ENCODE data around the gene PIGQ.

Gene PIGQ

GRCh38 chr16:569445-570254, at the start of gene PIGQ:
TSS of gene PIGQ (plus strand) at chr16:569968. CDS start at chr16:574075, 4,107 bp downstream.
- H3K27ac ChIP-seq = peak within 1 kb of the TSS; percentile 56 to 93 (median 87)
- H3K4me3 ChIP-seq = peak within 1 kb of the TSS; percentile 72 to 98 (median 95)

- H3K4me3 ChIP-seq = no peak overlapping the region
- H3K27ac ChIP-seq = peak overlapping the region in 2 of 21 experiments; percentile 1 to 10
These were observed 48.9 kb upstream of the PIGQ start for GRCh38 chr16:520847-521246.

GRCh38 chr16:521381-522210, 48.2 kb upstream of the PIGQ start:
- peak overlapping the region in 3 of 21 experiments; percentile 1 to 57 (median 10) for H3K27ac ChIP-seq
- H3K4me3 ChIP-seq = no peak overlapping the region

GRCh38 chr16:522320-523096, 47.3 kb upstream of the PIGQ start:
- no peak overlapping the region for H3K27ac ChIP-seq
- no peak overlapping the region for H3K4me3 ChIP-seq

GRCh38 chr16:523097-523741, 46.5 kb upstream of the PIGQ start:
- Histone ChIP-seq H3K27ac (peak overlapping the region in 1 of 21 experiments; percentile 4), H3K4me3 (no peak overlapping the region)

DNA sequence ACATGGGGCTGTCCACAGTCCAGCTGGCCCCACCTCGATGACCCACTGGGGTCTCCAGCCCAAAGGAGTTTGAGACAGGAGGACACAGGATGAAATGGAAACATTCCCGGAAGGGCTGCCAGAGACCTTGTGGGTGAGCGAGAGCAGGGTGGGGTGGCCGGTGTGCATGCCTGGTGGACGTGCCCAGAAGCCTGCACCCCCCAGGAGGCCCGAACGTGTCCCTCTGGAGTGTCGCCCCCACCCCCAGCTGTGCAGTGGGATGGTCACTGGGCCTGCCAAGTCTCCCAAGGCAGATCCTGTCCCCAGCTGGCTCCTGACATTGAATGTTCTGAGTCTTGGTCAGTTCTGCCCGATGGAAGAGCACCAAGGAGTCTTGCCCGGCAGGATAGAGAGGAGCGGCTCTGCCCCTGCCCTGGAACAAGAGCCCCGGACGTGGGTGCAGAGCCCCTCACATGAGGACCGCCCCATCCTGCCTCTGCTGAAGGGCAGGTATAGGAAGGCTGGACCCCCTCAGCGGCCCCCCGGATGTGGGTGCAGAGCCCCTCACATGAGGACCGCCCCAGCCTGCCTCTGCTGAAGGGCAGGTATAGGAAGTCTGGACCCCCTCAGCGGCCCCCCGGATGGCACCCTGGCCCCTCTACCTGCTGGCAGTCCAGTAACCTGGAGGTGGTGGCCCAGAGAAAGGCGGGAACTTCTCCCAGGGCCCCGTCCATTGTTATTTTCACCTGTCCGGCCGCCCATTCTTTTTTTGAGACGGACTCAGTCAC, 45.3 kb upstream of the PIGQ start:
- peak overlapping the region in 7 of 21 experiments; percentile 1 to 98 (median 97) for H3K27ac ChIP-seq
- no peak overlapping the region for H3K4me3 ChIP-seq

DNA sequence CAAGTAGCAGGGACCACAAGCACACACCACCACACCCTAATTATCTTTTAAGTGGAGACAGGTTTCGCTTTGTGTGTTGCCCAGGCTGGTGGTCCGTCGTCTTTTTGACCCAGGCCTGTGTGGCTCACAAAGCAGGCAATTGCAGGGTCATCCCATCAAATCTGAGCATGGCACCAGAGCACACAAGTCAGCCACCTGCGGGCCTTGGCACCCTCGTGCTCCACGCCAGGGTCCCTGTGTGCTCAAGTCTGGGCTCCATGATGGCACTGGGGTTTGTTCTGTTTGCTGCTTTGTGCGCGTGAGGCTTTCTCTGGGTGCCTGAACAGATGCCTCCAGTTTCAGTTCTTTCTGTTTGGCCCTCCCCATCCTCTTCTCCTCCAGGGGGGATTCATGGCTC, 44.6 kb upstream of the PIGQ start:
- peak overlapping the region in 14 of 21 experiments; percentile 1 to 100 (median 97) for H3K27ac ChIP-seq
- H3K4me3 ChIP-seq = no peak overlapping the region

- peak overlapping the region in 6 of 7 experiments; percentile 56 to 87 (median 78) for H3K4me3 ChIP-seq
- peak overlapping the region in 20 of 21 experiments; percentile 47 to 100 (median 97) for H3K27ac ChIP-seq
These were observed 44.1 kb upstream of the PIGQ start for GRCh38 chr16:525520-526180.

GRCh38 chr16:526181-527014, 43.4 kb upstream of the PIGQ start:
- Histone ChIP-seq H3K4me3 (peak overlapping the region; percentile 56 to 87 (median 79)), H3K27ac (peak overlapping the region; percentile 79 to 100 (median 97))

GRCh38 chr16:527015-527903, 42.5 kb upstream of the PIGQ start, which contains the start of gene CAPN15:
TSS of gene CAPN15 (plus strand) at chr16:527712. CDS start at chr16:546839, 19,127 bp downstream.
- Histone ChIP-seq H3K27ac (peak within 1 kb of the TSS; percentile 83 to 100 (median 97)), H3K4me3 (peak within 1 kb of the TSS; percentile 60 to 87 (median 79))

DNA sequence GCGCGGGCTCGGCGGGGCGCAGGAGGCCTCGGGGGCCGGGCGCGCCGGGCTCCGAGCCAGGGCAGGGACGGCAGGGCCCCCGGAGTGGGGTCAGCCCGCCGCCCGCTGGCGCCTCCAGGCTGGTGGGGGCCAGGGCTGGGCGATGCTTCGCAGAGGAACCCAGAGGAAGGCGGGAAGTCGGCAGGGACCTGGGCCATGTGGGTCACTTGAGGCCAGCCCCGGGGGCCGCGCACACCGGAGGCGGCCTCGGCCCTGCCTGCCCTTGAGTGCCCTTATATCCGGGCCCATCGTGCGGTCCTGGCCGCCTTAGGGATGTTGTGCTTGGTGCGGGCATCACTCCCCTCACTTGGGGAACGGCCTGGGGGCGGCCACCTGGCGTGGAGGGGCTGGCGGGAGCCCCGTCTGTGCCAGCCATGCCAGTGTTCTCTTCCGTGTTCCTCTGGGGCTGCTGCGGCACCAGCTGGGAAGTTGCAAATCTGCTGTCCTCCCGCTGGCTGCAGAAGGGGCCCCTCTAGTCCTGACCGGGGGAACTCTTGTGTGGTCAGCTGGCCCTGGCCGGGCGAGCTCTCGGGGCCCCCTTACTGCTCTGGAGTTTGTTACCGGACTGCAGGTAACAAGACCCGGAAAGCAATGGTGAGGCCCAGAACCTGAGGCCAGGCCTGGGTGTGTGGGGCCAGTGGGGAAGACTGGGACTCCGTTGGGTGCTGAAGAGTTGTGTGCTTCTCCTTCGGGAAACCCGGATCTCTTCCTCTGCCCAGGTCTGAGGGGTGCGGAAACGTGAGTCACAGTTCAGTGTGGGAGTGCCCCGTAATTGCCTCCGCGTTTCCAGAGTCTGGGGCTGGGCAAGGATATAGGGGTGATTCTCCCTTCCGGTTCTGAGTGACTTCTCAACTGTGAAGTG, 41.4 kb upstream of the PIGQ start:
- Histone ChIP-seq H3K27ac (peak overlapping the region; percentile 69 to 98 (median 91)), H3K4me3 (peak overlapping the region; percentile 43 to 87 (median 76))

GRCh38 chr16:529012-529575, 40.7 kb upstream of the PIGQ start:
- Histone ChIP-seq H3K4me3 (peak overlapping the region; percentile 43 to 87 (median 76)), H3K27ac (peak overlapping the region in 20 of 21 experiments; percentile 69 to 98 (median 92))

DNA sequence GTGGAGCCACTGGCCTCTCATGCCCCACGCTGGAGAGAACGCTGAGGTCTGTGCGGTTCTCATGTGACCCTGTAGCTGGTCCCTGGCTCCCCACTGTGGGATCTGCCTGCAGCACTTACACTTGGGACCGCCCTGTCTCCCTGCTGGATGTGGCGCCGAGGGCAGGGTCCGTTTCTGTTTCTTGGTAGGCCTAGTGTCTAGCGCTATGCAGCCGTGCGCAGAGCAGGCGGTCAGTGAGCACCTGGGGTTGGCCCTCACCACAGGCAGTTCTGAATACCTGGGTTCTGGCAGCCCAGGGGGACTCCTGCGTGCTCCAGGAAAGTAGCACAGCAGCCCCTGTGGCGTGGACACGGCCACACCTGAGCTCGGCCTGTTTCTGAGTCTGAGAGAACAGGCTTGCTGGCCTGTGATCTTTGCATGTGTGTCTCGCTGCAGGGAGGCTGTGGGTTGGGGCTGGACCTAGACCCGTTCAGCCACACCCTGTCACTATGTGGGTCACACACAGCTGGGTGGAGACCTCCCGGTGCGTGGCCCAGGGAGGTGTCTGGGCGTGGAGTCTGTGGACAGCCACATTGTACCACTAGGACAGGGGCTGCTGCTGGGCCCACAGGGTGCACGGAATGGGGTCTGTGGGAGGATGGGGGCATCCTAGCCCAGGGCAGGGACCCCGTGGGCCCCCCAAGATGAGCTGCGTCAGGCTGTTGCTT, 39.5 kb upstream of the PIGQ start:
- Histone ChIP-seq H3K4me3 (no peak overlapping the region), H3K27ac (peak overlapping the region in 13 of 21 experiments; percentile 16 to 98 (median 95))

Data from skin epidermis (tissue), 12 donors.